GM12891 (cell line): ENCODE measurements around the gene PIGQ.

Experiments used
- PAX5 ChIP-seq: IDR thresholded peaks from 2 replicates; pipeline ENCODE4 v1.6.1; 2011; ENCODE audit warnings: low read length, moderate library complexity, mild to moderate bottlenecking; ENCODE audit not compliant: insufficient read depth, severe bottlenecking
- POLR2A ChIP-seq: IDR thresholded peaks from 2 replicates; pipeline ENCODE4 v1.6.1; 2011; ENCODE audit warnings: low read depth, low read length, control low read depth
- POLR2AphosphoS5 ChIP-seq: IDR thresholded peaks from 2 replicates; pipeline ENCODE4 v1.6.1; 2011; ENCODE audit warnings: low read depth, low read length, control low read depth
- POU2F2 ChIP-seq: IDR thresholded peaks from 2 replicates; pipeline ENCODE4 v1.6.1; 2011; ENCODE audit warnings: low read depth, mild to moderate bottlenecking, control low read depth, low read length, moderate library complexity
- SPI1 ChIP-seq: IDR thresholded peaks from 2 replicates; pipeline ENCODE4 v1.6.1; 2011; ENCODE audit warnings: low read depth, low read length, control low read depth
- TAF1 ChIP-seq: IDR thresholded peaks from 2 replicates; pipeline ENCODE4 v1.6.1; 2011; ENCODE audit warnings: low read depth, low read length, control low read depth

GRCh38 chr16:543301-544164 is 26.2 kb upstream of the PIGQ start:
- TF ChIP-seq POLR2AphosphoS5 (no peak), POLR2A (no peak), TAF1 (no peak), SPI1 (no peak), POU2F2 (no peak), PAX5 (no peak)
